Measurements from ENCODE around the gene POU2F1.
"Not testable (repeated sequence)": the region's sequence is repeated elsewhere in the genome, so short reads cannot be mapped to it uniquely, and the experiment has no call there.

The POU2F1 gene

GRCh38 chr1:167200272-167200671, 20.4 kb upstream of the POU2F1 start:
- H3K4me3 ChIP-seq (ENCODE audit: low read depth, low read length), result no peak overlapping the region
- in situ Hi-C loops (cut with HindIII; ENCODE audit: low sequenced_read_pairs), result no loop called here
- no peak for DNase-seq (ENCODE audit: low read depth, low spot score)
- TF ChIP-seq CTCF (IDR thresholded peaks at IDR 0.05; ENCODE audit: low read depth, low read length), result no peak

DNA sequence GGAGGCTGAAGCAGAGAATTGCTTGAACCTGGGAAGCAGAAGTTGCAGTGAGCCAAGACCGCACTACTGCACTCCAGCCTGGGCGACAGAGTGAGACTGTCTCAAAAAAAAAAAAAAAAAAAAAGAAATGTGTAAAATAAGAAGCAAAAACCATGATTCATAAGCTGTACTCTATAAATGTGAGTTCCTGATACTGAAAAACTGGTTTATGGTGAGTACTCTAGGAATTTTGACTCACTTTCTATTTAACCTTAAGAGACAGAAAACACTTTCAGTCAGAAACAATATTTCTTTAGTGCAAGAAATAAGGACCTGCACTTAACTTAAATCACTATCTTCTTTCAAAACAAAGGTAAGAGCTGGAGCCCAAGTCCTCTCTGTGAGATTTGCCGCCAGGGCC, 19.9 kb upstream of the POU2F1 start:
- no peak for DNase-seq (ENCODE audit: low read depth, low spot score)
- in situ Hi-C loops (cut with HindIII; ENCODE audit: low sequenced_read_pairs), result no loop called here
- no peak for TF ChIP-seq CTCF (IDR thresholded peaks at IDR 0.05; ENCODE audit: low read depth, low read length)
- H3K4me3 ChIP-seq (ENCODE audit: low read depth, low read length), result no peak overlapping the region

DNA sequence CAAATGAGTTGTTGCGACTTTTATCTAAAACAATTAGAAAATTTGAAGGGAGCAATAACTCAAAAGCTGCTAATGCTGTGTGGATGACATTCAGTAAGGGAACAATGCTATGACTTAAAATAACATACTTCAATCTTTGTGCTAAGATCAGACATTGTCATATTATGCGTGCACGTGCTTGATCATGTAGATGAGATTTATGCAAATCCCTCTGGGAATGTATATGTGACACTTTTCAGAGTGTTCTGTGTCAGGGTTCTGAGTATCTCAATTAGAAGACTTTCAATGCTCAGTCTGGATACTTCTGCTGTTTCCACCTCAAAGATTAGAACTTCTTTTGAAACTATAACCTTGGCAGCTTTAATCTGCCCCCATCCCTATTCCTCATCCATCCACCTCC, 18.6 kb upstream of the POU2F1 start:
- in situ Hi-C loops (cut with HindIII; ENCODE audit: low sequenced_read_pairs), result no loop called here
- no peak overlapping the region for H3K4me3 ChIP-seq (ENCODE audit: low read depth, low read length)
- no peak for DNase-seq (ENCODE audit: low read depth, low spot score)
- TF ChIP-seq CTCF (IDR thresholded peaks at IDR 0.05; ENCODE audit: low read depth, low read length), result no peak

- peak; percentile 35 for DNase-seq (ENCODE audit: low read depth, low spot score)
- in situ Hi-C loops (cut with HindIII; ENCODE audit: low sequenced_read_pairs); H3K4me3 ChIP-seq (ENCODE audit: low read depth, low read length): not testable (repeated sequence)
Observed at GRCh38 chr1:167205306-167206050, 15.2 kb upstream of the POU2F1 start.

DNA sequence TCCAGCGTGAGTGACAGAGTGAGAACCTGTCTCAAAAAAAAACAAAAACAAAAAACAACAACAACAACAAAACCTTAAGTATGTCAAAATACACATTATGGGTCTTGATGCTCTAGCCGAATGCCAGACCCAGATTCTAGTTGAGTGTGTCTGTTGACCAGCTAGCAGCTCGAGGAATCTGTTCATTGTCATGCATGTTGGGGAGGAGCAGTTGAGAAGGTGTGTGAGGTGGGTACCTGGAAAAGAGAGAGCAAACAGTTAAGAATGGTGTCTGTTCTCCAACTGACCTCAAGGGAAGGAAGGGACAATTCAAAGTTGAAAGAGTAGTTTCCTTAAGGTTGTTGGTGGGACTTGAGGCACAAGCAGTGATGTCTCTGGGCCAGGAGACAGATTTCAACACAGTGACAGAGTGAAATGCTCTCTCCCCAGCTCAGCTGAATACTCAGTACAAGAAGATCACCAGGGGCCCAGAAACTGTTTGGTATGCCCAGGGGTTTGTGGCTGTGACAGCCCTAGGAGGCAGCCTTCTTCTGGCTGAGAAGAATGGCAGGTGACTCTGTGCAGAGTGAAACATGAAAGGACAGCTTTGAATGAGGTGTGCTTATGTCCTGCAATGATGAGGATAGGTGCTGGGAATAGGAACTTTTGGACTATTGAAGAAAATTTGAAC, 14.4 kb upstream of the POU2F1 start:
- in situ Hi-C loops (cut with HindIII; ENCODE audit: low sequenced_read_pairs), result no loop called here
- TF ChIP-seq CTCF (IDR thresholded peaks at IDR 0.05; ENCODE audit: low read depth, low read length), result no peak
- H3K4me3 ChIP-seq (ENCODE audit: low read depth, low read length), result no peak overlapping the region
- no peak for DNase-seq (ENCODE audit: low read depth, low spot score)

DNA sequence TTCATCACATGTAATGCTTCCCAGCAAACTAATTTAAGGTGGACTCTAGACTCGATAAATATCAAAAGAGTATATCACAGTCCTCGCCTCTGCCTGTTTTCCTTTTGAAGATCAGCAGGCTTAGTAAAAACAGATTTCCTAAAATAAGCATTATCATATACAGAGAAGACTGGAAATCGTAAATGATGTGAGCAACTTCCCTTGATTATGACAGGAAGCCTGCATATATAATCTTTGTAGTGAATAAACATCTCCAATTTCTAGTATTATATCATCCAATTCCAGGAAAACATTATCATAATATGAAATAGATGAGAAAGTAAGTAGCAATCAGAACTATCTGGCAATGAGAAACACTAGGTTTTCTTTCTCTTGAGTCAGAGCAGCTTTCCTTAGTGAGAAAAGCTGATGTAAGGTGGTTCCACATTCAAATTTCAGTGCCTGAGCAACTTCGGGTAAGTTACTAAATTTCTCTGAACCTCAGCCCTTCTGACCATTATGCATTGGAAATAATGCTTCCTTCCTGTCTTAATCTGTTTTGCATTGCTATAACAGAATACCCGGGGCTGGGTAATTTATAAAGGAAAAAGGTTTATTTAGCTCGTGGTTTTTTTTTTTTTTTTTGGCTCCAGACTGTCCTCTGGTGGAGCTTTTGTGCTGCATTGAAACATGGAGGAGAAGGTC, 12.6 kb upstream of the POU2F1 start:
- no peak for DNase-seq (ENCODE audit: low read depth, low spot score)
- in situ Hi-C loops (cut with HindIII; ENCODE audit: low sequenced_read_pairs), result no loop called here
- TF ChIP-seq CTCF (IDR thresholded peaks at IDR 0.05; ENCODE audit: low read depth, low read length), result peak; percentile 53
- H3K4me3 ChIP-seq (ENCODE audit: low read depth, low read length), result no peak overlapping the region

GRCh38 chr1:167208624-167208976, 12.1 kb upstream of the POU2F1 start:
- in situ Hi-C loops (cut with HindIII; ENCODE audit: low sequenced_read_pairs), result no loop called here

More at GRCh38 chr1:167208624-167208976, 12.1 kb upstream of the POU2F1 start:
- no peak for TF ChIP-seq CTCF (IDR thresholded peaks at IDR 0.05; ENCODE audit: low read depth, low read length)
- no peak for DNase-seq (ENCODE audit: low read depth, low spot score)
- H3K4me3 ChIP-seq (ENCODE audit: low read depth, low read length), result no peak overlapping the region

All from astrocyte of the spinal cord (primary cell).